Measurements from ENCODE around the gene ATG9B. TPM values are rescaled to one million over a fixed set of nuclear protein-coding genes. Genes with fewer than 3 reads are reported as not detected.

The ATG9B gene
- total and polyA plus RNA-seq, 2 of the 13 experiments (the other 11 are each of a cell fraction or from before 2014, with no cell fraction given): 0.24 TPM; not detected in 1

DNA sequence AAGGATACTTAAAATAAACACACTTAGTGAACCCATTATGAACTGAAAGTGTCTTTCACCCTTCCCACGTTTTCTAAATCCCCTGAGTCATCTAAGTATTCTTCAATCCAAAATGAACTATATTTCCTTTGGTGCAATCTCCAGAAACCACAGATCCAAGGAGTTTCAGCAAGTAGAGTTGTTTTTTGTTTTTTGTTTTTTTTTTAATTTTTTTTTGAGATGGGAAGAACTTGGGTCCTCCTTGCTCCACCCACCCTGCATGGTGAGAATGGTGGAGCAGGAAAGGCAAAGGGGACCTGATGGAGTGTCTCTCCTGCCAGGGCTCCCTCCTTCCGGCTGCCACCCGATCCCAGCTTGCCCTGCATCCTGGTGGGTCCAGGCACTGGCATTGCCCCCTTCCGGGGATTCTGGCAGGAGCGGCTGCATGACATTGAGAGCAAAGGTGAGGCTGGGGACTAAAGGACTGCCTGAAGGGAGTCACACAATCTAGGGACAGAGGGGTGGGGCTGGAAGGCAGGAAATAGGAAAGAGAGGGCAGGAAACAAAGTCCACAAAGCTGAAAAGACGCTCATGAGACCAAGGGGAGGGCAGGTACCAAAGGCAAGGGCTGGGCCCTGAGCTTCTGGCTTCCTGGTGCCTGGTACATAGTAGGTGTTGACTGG is 12.1 kb downstream of the ATG9B start (continued):
- TF ChIP-seq ZNF441 (CRISPR knock-in tag; IDR thresholded peaks at IDR 0.05; ENCODE audit: borderline replicate concordance) (0 out of 2 replicates have a peak, but pooled peaks have one; percentile 22), TGIF2 (CRISPR knock-in tag; IDR thresholded peaks at IDR 0.05) (0 out of 2 replicates have a peak, but pooled peaks have one; percentile 21), SOX13 (IDR thresholded peaks at IDR 0.05) (no peak), SOX13 (CRISPR knock-in tag; conservative IDR thresholded peaks at IDR 0.05 in 1 of 2, IDR thresholded peaks at IDR 0.05 in 1 of 2) (peak in 1 of 2 experiments; percentile 25; a peak in 1 of 4 replicates), ATF7-NPFF (CRISPR knock-in tag; IDR thresholded peaks at IDR 0.05; ENCODE audit: low read depth) (no peak), GATAD2A (CRISPR knock-in tag; IDR thresholded peaks at IDR 0.05) (peak; percentile 38), NFKB2 (CRISPR knock-in tag; IDR thresholded peaks at IDR 0.05; ENCODE audit: borderline replicate concordance) (no peak), ZNF207 (IDR thresholded peaks at IDR 0.05; ENCODE audit: borderline replicate concordance) (no peak), ZNF75D (CRISPR knock-in tag; IDR thresholded peaks at IDR 0.05; ENCODE audit: borderline replicate concordance) (no peak), MTF2 (CRISPR knock-in tag; IDR thresholded peaks at IDR 0.05; ENCODE audit: borderline replicate concordance) (no peak), PHB2 (IDR thresholded peaks at IDR 0.05; ENCODE audit: partially characterized antibody) (no peak), MATR3 (CRISPR knock-in tag; IDR thresholded peaks at IDR 0.05) (no peak), TCF7 (IDR thresholded peaks at IDR 0.05; ENCODE audit: low read depth) (no peak), MEIS2 (CRISPR knock-in tag; IDR thresholded peaks at IDR 0.05) (peak; percentile 60; the same call in 1 of the 2 replicates), ZNF335 (CRISPR knock-in tag; IDR thresholded peaks at IDR 0.05) (0 out of 2 replicates have a peak, but pooled peaks have one; percentile 64), HNRNPH1 (optimal IDR thresholded peaks at IDR 0.05; ENCODE audit: low read depth, low read length) (no peak), PCBP2 (optimal IDR thresholded peaks at IDR 0.05; ENCODE audit: low read depth, low read length, poor library complexity, severe bottlenecking) (no peak), ZNF816 (CRISPR knock-in tag; IDR thresholded peaks at IDR 0.05; ENCODE audit: borderline replicate concordance) (no peak), TCF7L2 (IDR thresholded peaks at IDR 0.05; ENCODE audit: low read depth, low read length) (no peak)
- TF ChIP-seq, protein P1, sequence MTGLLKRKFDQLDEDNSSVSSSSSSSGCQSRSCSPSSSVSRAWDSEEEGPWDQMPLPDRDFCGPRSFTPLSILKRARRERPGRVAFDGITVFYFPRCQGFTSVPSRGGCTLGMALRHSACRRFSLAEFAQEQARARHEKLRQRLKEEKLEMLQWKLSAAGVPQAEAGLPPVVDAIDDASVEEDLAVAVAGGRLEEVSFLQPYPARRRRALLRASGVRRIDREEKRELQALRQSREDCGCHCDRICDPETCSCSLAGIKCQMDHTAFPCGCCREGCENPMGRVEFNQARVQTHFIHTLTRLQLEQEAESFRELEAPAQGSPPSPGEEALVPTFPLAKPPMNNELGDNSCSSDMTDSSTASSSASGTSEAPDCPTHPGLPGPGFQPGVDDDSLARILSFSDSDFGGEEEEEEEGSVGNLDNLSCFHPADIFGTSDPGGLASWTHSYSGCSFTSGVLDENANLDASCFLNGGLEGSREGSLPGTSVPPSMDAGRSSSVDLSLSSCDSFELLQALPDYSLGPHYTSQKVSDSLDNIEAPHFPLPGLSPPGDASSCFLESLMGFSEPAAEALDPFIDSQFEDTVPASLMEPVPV (CRISPR knock-in tag; IDR thresholded peaks at IDR 0.05): no peak
- TF ChIP-seq, protein P2, sequence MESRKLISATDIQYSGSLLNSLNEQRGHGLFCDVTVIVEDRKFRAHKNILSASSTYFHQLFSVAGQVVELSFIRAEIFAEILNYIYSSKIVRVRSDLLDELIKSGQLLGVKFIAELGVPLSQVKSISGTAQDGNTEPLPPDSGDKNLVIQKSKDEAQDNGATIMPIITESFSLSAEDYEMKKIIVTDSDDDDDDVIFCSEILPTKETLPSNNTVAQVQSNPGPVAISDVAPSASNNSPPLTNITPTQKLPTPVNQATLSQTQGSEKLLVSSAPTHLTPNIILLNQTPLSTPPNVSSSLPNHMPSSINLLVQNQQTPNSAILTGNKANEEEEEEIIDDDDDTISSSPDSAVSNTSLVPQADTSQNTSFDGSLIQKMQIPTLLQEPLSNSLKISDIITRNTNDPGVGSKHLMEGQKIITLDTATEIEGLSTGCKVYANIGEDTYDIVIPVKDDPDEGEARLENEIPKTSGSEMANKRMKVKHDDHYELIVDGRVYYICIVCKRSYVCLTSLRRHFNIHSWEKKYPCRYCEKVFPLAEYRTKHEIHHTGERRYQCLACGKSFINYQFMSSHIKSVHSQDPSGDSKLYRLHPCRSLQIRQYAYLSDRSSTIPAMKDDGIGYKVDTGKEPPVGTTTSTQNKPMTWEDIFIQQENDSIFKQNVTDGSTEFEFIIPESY (CRISPR knock-in tag; IDR thresholded peaks at IDR 0.05): no peak
- TF ChIP-seq, protein P3, sequence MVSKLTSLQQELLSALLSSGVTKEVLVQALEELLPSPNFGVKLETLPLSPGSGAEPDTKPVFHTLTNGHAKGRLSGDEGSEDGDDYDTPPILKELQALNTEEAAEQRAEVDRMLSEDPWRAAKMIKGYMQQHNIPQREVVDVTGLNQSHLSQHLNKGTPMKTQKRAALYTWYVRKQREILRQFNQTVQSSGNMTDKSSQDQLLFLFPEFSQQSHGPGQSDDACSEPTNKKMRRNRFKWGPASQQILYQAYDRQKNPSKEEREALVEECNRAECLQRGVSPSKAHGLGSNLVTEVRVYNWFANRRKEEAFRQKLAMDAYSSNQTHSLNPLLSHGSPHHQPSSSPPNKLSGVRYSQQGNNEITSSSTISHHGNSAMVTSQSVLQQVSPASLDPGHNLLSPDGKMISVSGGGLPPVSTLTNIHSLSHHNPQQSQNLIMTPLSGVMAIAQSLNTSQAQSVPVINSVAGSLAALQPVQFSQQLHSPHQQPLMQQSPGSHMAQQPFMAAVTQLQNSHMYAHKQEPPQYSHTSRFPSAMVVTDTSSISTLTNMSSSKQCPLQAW (CRISPR knock-in tag; IDR thresholded peaks at IDR 0.05): peak; percentile 42; the same call in 1 of the 2 replicates
- TF ChIP-seq, protein P4, sequence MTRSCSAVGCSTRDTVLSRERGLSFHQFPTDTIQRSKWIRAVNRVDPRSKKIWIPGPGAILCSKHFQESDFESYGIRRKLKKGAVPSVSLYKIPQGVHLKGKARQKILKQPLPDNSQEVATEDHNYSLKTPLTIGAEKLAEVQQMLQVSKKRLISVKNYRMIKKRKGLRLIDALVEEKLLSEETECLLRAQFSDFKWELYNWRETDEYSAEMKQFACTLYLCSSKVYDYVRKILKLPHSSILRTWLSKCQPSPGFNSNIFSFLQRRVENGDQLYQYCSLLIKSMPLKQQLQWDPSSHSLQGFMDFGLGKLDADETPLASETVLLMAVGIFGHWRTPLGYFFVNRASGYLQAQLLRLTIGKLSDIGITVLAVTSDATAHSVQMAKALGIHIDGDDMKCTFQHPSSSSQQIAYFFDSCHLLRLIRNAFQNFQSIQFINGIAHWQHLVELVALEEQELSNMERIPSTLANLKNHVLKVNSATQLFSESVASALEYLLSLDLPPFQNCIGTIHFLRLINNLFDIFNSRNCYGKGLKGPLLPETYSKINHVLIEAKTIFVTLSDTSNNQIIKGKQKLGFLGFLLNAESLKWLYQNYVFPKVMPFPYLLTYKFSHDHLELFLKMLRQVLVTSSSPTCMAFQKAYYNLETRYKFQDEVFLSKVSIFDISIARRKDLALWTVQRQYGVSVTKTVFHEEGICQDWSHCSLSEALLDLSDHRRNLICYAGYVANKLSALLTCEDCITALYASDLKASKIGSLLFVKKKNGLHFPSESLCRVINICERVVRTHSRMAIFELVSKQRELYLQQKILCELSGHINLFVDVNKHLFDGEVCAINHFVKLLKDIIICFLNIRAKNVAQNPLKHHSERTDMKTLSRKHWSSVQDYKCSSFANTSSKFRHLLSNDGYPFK (CRISPR knock-in tag; IDR thresholded peaks at IDR 0.05; ENCODE audit: borderline replicate concordance): no peak
